ENCODE data around the gene TUSC7. TPM values are rescaled to one million over a fixed set of nuclear protein-coding genes. Genes with fewer than 3 reads are reported as not detected.

TUSC7 gene
- total RNA-seq (not detected), polyA plus RNA-seq (not detected)

DNA sequence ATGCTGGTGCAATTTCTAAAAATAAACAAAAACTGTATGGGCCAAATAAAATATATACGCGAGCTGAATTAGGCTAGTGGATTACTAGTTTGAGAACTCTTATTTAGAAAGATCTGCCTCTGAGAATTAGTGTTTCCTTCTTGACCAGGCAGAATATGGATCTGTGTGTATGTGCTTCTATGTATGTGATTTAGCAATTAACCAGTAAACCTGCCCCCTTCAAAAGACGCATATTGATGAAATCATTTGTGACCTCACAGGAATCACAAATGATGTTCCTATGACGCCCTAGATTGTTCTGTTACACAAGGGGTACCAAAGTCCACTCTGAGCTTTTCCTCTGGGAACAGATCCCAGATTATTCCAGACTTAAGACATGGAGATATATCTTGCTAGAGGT lies at the start of gene TUSC7:
Gene TUSC7 (plus strand): TSS at position 301 of the 400 bp plus-strand sequence.
- Histone ChIP-seq H3K9me3 (no peaks in the 10 kb centered on the region), H3K27ac (no peak within 1 kb of the TSS), H3K4me1 (no peaks in the 10 kb centered on the region), H3K4me3 (no peak within 1 kb of the TSS), H3K36me3 (no peaks in the 10 kb centered on the region), H3K27me3 (no peaks in the 10 kb centered on the region)
- TF ChIP-seq, protein P1, sequence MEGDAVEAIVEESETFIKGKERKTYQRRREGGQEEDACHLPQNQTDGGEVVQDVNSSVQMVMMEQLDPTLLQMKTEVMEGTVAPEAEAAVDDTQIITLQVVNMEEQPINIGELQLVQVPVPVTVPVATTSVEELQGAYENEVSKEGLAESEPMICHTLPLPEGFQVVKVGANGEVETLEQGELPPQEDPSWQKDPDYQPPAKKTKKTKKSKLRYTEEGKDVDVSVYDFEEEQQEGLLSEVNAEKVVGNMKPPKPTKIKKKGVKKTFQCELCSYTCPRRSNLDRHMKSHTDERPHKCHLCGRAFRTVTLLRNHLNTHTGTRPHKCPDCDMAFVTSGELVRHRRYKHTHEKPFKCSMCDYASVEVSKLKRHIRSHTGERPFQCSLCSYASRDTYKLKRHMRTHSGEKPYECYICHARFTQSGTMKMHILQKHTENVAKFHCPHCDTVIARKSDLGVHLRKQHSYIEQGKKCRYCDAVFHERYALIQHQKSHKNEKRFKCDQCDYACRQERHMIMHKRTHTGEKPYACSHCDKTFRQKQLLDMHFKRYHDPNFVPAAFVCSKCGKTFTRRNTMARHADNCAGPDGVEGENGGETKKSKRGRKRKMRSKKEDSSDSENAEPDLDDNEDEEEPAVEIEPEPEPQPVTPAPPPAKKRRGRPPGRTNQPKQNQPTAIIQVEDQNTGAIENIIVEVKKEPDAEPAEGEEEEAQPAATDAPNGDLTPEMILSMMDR (IDR thresholded peaks at IDR 0.05), result no peak
- DNase-seq (no peak), ATAC-seq (no peak), FAIRE-seq (no peak)
- intact Hi-C loops (cut with DNase I), result no loop called here
- 78% methylated on average over 4 of the region's 4 CpGs for whole genome bisulfite sequencing, 2 donors

DNA sequence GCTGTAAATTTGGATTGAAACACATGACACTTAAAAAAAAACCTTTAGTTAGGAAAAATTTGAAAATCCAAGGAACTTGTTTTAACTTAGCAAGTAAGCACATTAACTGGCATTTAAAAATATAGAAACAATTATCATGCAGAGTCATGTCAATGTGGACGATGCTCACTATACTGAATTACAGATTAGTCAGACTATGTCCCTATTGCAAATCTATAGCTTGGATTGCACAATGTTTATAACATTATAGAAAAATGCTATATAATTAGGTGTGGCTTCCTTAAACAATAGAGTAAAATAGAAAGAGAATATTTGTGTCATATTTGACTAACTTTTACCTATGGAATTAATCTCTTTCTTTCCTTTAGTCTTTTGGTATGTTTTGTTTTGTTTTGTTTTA lies 48.4 kb upstream of the TUSC7 start:
- DNase-seq (no peak), ATAC-seq (no peak), FAIRE-seq (no peak)
- Histone ChIP-seq H3K27me3 (no peaks in the 10 kb centered on the region), H3K4me1 (no peaks in the 10 kb centered on the region), H3K36me3 (no peaks in the 10 kb centered on the region), H3K9me3 (no peaks in the 10 kb centered on the region), H3K27ac (no peak overlapping the region), H3K4me3 (no peak overlapping the region)
- WGBS, 2 donors, result 85 to 89% methylated on average over 1 of the region's 1 CpG
- intact Hi-C loops (cut with DNase I), result no loop called here
- TF ChIP-seq, protein P1 (IDR thresholded peaks at IDR 0.05), result no peak

DNA sequence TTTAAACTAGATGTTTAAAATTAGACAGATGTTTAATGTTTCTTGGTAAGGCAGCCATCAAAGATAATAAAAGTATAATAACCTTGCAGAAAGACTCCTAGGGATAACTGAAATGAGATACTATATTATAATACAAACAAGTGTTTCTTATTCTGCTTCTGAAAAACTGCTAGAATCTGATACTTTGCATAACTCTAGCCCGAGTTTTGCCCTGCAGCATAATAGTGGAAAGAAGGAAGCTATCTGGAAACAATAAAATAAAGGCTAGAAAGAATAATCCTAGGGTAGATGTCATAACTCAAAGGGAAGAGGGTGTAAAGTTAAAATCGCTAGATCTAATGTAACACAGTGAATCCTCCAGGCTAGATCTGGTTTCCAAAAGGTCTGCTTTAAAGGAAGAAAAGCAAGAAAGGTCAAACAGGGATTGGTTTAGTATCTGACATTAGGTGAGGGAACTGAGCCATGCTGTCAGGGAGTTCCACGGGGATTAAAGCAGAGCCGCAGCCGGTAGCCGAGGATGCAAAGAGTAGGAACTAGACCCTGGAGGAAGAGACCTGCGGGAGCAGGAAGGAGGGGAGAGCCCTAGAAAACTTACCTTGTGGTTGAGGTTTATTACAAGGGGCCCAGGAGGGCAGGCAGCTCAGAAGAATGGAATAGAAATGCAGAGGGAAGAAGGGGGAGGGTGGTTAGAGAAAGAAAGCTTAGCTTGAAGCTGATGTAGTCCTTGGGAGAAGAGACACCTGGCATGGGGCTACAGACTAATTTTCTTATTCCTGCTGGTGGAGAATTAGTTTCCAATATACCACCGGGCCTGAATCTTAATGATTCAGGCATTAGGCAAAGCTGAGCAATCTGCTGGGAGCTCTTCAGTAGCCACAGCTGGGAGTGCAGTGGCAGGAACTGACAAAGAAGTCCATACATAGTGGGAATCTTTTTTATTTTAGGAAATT lies 46.1 kb upstream of the TUSC7 start:
- no peak overlapping the region for H3K4me3 ChIP-seq
- H3K27me3 ChIP-seq, result no peaks in the 10 kb centered on the region
- 29 to 42% methylated on average over 8 of the region's 8 CpGs for WGBS, 2 donors
- DNase-seq (no peak), ATAC-seq (no peak), FAIRE-seq (no peak)
- no peaks in the 10 kb centered on the region for H3K9me3 ChIP-seq
- H3K27ac ChIP-seq, result no peak overlapping the region
- TF ChIP-seq, protein P1 (IDR thresholded peaks at IDR 0.05), result no peak
- no peaks in the 10 kb centered on the region for H3K36me3 ChIP-seq
- intact Hi-C loops (cut with DNase I), result no loop called here
- no peaks in the 10 kb centered on the region for H3K4me1 ChIP-seq

DNA sequence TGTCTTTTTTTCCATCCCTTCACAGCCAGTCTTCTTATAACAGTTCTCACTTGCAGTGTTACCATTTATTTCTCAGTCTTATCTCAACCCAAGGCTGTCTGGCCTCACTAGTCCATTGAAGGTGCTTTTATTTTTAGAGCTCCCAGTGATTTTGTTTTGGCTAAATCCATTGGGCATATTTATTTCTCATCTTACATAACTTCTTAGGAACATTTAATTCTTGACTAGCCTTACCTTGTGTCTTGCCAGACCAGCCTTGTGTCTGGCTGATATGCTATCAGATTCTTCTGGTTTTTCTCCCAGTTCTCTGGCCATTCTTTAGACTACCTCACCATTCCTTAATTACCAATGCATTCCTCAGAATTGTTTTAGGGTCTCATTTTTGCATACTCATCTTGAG lies 42.3 kb upstream of the TUSC7 start:
- ATAC-seq, result no peak
- H3K4me3 ChIP-seq, result no peak overlapping the region
- H3K4me1 ChIP-seq, result no peaks in the 10 kb centered on the region
- no peak for DNase-seq
- no peak overlapping the region for H3K27ac ChIP-seq
- no peaks in the 10 kb centered on the region for H3K36me3 ChIP-seq
- H3K9me3 ChIP-seq, result no peaks in the 10 kb centered on the region
- FAIRE-seq, result no peak
- no peaks in the 10 kb centered on the region for H3K27me3 ChIP-seq
- TF ChIP-seq, protein P1 (IDR thresholded peaks at IDR 0.05), result no peak
- intact Hi-C loops (cut with DNase I), result no loop called here

DNA sequence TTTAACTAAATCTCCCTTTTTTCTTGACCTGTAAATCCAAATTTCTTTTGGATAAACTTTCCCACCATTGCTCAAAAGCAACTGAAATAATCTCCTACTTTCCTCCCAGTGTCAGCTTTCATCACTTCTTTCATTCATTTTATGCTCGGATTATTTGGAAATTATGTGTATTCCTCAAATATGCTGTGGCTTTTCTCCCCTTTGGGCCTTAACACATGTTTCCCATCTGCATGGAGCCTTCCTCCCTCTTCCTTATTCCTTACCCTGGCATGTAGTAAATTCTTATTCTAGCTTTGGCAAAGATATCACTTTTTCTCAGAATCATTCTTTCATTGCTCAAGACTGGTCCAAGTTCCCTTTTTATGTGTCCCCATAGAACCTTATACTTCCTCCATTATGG lies 41.8 kb upstream of the TUSC7 start:
- Histone ChIP-seq H3K36me3 (no peaks in the 10 kb centered on the region), H3K9me3 (no peaks in the 10 kb centered on the region), H3K4me1 (no peaks in the 10 kb centered on the region), H3K27me3 (no peaks in the 10 kb centered on the region), H3K4me3 (no peak overlapping the region), H3K27ac (no peak overlapping the region)
- DNase-seq, result no peak
- TF ChIP-seq, protein P1 (IDR thresholded peaks at IDR 0.05), result no peak
- 76 to 78% methylated on average over 1 of the region's 1 CpG for WGBS, 2 donors
- FAIRE-seq, result no peak
- ATAC-seq, result no peak
- intact Hi-C loops (cut with DNase I), result no loop called here

All from pancreas (tissue), 10 donors.